A673 (cell line): ENCODE data around the gene FZD1. TPM values are rescaled to one million over a fixed set of nuclear protein-coding genes. Genes with fewer than 3 reads are reported as not detected.

Experiments used
- BruUV-seq: library from RNA; stranded (reverse); fragments of 400-500 nt; replicated peaks from 2 replicates; lab custom pipeline; 2021; lab: Mats Ljungman, UMichigan
- CTCF ChIA-PET: fragments of 300-600 bp; sonication (Branson Sonifier 250); formaldehyde crosslinking; loops from one replicate; lab custom pipeline; 2022; ENCODE audit warnings: antibody characterized with exemption; lab: Charles Lee
- POLR2A ChIA-PET: fragments of 300-600 bp; sonication (Branson Sonifier 250); formaldehyde crosslinking; loops from one replicate; lab custom pipeline; 2022; ENCODE audit warnings: antibody characterized with exemption; ENCODE audit not compliant: low non-redundant PET; lab: Charles Lee
- DNase-seq: peaks from one replicate; pipeline ENCODE4 v3.0.0-alpha.2; 2015; ENCODE audit warnings: low spot score
- H3K27ac ChIP-seq: fragments of 200-600 bp; sonication (generic); 2 replicates; pipeline ENCODE4 v1.5.1; 2016; ENCODE audit warnings: mixed run types, low read depth, mild to moderate bottlenecking, mixed read lengths, antibody characterized with exemption, low read length; ENCODE audit not compliant: poor library complexity, severe bottlenecking
- H3K27me3 ChIP-seq: fragments of 200-600 bp; sonication (generic); replicated peaks from 2 replicates; pipeline ENCODE4 v1.6.1; 2017; ENCODE audit warnings: mixed run types, low read depth, mild to moderate bottlenecking, mixed read lengths, antibody characterized with exemption, low read length; ENCODE audit not compliant: insufficient read depth, poor library complexity
- H3K36me3 ChIP-seq: fragments of 200-600 bp; sonication (generic); 2 replicates; pipeline ENCODE4 v1.6.1; 2016; ENCODE audit warnings: mixed run types, mild to moderate bottlenecking, mixed read lengths, antibody characterized with exemption, low read length; ENCODE audit not compliant: insufficient read depth, poor library complexity, severe bottlenecking
- H3K4me1 ChIP-seq: fragments of 200-600 bp; sonication (generic); 2 replicates; pipeline ENCODE4 v1.6.1; 2017; ENCODE audit warnings: mixed run types, mild to moderate bottlenecking, mixed read lengths, antibody characterized with exemption, low read length; ENCODE audit not compliant: insufficient read depth, poor library complexity, severe bottlenecking
- H3K4me3 ChIP-seq: fragments of 200-600 bp; sonication (generic); 2 replicates; pipeline ENCODE4 v1.5.1; 2016; ENCODE audit warnings: low read depth, mixed run types, mild to moderate bottlenecking, mixed read lengths, low read length; ENCODE audit not compliant: poor library complexity, severe bottlenecking
- H3K9me3 ChIP-seq: fragments of 200-600 bp; sonication (generic); 2 replicates; pipeline ENCODE4 v1.6.1; 2016; ENCODE audit warnings: mixed run types, low read depth, mild to moderate bottlenecking, mixed read lengths, antibody characterized with exemption, low read length; ENCODE audit not compliant: poor library complexity, severe bottlenecking
- CTCF ChIP-seq: fragments of 300-800, 200-600 bp; sonication (generic); conservative IDR thresholded peaks from 2 replicates; pipeline ENCODE4 v1.5.1; 2017; ENCODE audit warnings: low read depth, mild to moderate bottlenecking, antibody characterized with exemption, low read length, moderate library complexity, mixed read lengths
- EZH2 ChIP-seq: fragments of 200-600 bp; sonication (generic); IDR thresholded peaks from 2 replicates; pipeline ENCODE4 v1.6.1; 2017; ENCODE audit warnings: borderline replicate concordance, low read depth, mild to moderate bottlenecking, mixed read lengths, antibody characterized with exemption, low read length; ENCODE audit not compliant: poor library complexity, severe bottlenecking
- intact Hi-C: fragments of 100-400 bp; cut with micrococcal nuclease; formaldehyde crosslinking; loops from one replicate; pipeline ENCODE4 v1.10.0; 2022; ENCODE audit not compliant: unreplicated experiment
- total RNA-seq: library from RNA; stranded (reverse); gene quantifications from 2 replicates; pipeline ENCODE4 v1.2.3, GENCODE V29; 2021

Gene FZD1
- total RNA-seq, 1 experiment from 2014 or later: 49.9 TPM

- no TSS peak for BruUV-seq
- no peak for DNase-seq
- TF ChIP-seq EZH2 (no peak), CTCF (no peak)
- intact Hi-C loops: no loop called here
- H3K27ac ChIP-seq: no peak overlapping the region
- POLR2A ChIA-PET: no interaction called here
- no peak overlapping the region for H3K4me3 ChIP-seq
- no peaks in the 10 kb centered on the region for H3K27me3 ChIP-seq
- H3K36me3 ChIP-seq: no peaks in the 10 kb centered on the region
- H3K9me3 ChIP-seq: no peaks in the 10 kb centered on the region
- peaks cover 38% of the 10 kb centered on the region for H3K4me1 ChIP-seq
- CTCF ChIA-PET: no interaction called here
Measured at GRCh38 chr7:91291302-91291701, 27.1 kb downstream of the FZD1 start.

DNA sequence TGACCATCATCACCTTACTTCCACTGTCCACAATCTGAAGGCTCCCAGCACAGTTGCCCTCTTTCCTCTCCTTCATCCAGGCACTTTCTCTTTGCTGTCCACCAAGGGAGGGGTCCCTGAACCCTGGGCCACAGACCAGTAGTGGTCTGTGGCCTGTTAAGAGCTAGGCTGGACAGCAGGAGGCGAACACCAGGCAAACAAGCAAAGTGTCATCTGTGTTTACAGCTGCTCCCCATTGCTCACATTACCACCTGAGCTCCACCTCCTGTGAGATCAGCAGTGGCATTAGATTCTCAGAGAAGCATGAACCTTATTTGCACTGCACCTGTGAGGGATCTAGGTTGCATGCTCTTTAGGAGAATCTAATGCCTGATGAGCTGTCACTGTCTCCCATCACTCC lies 27.7 kb downstream of the FZD1 start:
- Histone ChIP-seq H3K4me1 (peaks cover 32% of the 10 kb centered on the region), H3K36me3 (no peaks in the 10 kb centered on the region), H3K27ac (no peak overlapping the region), H3K4me3 (no peak overlapping the region), H3K9me3 (no peaks in the 10 kb centered on the region), H3K27me3 (no peaks in the 10 kb centered on the region)
- ChIA-PET POLR2A (no interaction called here), CTCF (no interaction called here)
- TF ChIP-seq EZH2 (no peak), CTCF (no peak)
- DNase-seq: no peak
- intact Hi-C loops: no loop called here
- no TSS peak for BruUV-seq

GRCh38 chr7:91292506-91292905 lies 28.3 kb downstream of the FZD1 start:
- BruUV-seq: no TSS peak
- no peaks in the 10 kb centered on the region for H3K9me3 ChIP-seq
- intact Hi-C loops: no loop called here
- H3K27me3 ChIP-seq: no peaks in the 10 kb centered on the region
- peaks cover 26% of the 10 kb centered on the region for H3K4me1 ChIP-seq
- H3K4me3 ChIP-seq: no peak overlapping the region
- no peak overlapping the region for H3K27ac ChIP-seq
- CTCF ChIA-PET: no interaction called here
- no peak for TF ChIP-seq EZH2
- TF ChIP-seq CTCF: no peak
- H3K36me3 ChIP-seq: no peaks in the 10 kb centered on the region
- no peak for DNase-seq
- POLR2A ChIA-PET: no interaction called here
